ENCODE measurements around the gene HPSE2. TPM values are rescaled to one million over a fixed set of nuclear protein-coding genes. Genes with fewer than 3 reads are reported as not detected.

Gene HPSE2
- total and polyA plus RNA-seq, 2 experiments from 2014 or later = 0.10 to 0.24 TPM

DNA sequence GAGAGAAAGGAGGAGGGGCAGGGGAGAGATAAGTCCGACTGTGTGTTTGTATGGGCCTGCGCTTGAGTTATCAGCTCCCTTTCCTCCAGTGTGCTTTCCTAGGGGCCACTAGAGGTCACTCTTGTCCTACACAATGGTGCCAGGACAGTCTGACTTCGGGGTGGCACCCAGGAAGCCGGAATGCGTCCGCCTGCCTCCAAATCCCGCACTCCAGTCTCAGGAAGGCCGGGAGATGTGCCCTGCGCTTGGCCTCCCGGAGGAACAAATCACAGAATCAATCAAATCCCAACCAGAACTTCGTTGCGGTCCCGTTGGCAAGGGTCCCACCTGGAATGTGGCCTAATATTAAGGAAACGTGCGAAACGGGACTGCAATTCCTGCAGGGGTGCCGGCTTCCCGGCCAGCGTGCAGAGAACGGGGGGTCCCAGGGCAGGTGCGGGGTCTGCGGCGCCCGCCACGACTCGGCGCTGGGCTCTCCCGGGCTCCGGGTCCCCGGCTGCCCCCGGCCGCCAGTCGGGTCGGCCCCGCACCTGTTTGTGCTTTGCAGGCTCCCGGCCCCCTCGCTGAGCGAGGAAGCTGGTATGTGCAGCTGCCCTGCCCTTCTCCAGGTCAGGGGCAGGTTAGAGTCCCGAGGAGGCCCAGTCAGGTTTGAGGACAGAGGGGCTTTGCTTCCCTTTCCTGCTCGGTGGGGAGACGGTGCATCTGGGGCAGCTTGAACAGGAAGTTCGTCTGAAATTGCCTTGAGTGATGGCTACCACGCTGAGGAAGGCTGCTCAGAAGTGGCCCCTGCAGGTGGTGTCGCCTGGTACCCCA lies 767.9 kb downstream of the HPSE2 start:
- peaks cover 9% of the 10 kb centered on the region for H3K27me3 Mint-ChIP-seq (ENCODE audit: insufficient read depth, low read depth, poor library complexity)
- 0 out of 2 replicates have a peak, but pooled peaks cover 5% of the 10 kb centered on the region for H3K4me1 ChIP-seq (ENCODE audit: insufficient read depth)
- TF ChIP-seq, protein P1, sequence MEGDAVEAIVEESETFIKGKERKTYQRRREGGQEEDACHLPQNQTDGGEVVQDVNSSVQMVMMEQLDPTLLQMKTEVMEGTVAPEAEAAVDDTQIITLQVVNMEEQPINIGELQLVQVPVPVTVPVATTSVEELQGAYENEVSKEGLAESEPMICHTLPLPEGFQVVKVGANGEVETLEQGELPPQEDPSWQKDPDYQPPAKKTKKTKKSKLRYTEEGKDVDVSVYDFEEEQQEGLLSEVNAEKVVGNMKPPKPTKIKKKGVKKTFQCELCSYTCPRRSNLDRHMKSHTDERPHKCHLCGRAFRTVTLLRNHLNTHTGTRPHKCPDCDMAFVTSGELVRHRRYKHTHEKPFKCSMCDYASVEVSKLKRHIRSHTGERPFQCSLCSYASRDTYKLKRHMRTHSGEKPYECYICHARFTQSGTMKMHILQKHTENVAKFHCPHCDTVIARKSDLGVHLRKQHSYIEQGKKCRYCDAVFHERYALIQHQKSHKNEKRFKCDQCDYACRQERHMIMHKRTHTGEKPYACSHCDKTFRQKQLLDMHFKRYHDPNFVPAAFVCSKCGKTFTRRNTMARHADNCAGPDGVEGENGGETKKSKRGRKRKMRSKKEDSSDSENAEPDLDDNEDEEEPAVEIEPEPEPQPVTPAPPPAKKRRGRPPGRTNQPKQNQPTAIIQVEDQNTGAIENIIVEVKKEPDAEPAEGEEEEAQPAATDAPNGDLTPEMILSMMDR (conservative IDR thresholded peaks at IDR 0.05; ENCODE audit: low read depth in 2 of 2) = peak; percentile 66 to 95
- TF ChIP-seq, protein P2, sequence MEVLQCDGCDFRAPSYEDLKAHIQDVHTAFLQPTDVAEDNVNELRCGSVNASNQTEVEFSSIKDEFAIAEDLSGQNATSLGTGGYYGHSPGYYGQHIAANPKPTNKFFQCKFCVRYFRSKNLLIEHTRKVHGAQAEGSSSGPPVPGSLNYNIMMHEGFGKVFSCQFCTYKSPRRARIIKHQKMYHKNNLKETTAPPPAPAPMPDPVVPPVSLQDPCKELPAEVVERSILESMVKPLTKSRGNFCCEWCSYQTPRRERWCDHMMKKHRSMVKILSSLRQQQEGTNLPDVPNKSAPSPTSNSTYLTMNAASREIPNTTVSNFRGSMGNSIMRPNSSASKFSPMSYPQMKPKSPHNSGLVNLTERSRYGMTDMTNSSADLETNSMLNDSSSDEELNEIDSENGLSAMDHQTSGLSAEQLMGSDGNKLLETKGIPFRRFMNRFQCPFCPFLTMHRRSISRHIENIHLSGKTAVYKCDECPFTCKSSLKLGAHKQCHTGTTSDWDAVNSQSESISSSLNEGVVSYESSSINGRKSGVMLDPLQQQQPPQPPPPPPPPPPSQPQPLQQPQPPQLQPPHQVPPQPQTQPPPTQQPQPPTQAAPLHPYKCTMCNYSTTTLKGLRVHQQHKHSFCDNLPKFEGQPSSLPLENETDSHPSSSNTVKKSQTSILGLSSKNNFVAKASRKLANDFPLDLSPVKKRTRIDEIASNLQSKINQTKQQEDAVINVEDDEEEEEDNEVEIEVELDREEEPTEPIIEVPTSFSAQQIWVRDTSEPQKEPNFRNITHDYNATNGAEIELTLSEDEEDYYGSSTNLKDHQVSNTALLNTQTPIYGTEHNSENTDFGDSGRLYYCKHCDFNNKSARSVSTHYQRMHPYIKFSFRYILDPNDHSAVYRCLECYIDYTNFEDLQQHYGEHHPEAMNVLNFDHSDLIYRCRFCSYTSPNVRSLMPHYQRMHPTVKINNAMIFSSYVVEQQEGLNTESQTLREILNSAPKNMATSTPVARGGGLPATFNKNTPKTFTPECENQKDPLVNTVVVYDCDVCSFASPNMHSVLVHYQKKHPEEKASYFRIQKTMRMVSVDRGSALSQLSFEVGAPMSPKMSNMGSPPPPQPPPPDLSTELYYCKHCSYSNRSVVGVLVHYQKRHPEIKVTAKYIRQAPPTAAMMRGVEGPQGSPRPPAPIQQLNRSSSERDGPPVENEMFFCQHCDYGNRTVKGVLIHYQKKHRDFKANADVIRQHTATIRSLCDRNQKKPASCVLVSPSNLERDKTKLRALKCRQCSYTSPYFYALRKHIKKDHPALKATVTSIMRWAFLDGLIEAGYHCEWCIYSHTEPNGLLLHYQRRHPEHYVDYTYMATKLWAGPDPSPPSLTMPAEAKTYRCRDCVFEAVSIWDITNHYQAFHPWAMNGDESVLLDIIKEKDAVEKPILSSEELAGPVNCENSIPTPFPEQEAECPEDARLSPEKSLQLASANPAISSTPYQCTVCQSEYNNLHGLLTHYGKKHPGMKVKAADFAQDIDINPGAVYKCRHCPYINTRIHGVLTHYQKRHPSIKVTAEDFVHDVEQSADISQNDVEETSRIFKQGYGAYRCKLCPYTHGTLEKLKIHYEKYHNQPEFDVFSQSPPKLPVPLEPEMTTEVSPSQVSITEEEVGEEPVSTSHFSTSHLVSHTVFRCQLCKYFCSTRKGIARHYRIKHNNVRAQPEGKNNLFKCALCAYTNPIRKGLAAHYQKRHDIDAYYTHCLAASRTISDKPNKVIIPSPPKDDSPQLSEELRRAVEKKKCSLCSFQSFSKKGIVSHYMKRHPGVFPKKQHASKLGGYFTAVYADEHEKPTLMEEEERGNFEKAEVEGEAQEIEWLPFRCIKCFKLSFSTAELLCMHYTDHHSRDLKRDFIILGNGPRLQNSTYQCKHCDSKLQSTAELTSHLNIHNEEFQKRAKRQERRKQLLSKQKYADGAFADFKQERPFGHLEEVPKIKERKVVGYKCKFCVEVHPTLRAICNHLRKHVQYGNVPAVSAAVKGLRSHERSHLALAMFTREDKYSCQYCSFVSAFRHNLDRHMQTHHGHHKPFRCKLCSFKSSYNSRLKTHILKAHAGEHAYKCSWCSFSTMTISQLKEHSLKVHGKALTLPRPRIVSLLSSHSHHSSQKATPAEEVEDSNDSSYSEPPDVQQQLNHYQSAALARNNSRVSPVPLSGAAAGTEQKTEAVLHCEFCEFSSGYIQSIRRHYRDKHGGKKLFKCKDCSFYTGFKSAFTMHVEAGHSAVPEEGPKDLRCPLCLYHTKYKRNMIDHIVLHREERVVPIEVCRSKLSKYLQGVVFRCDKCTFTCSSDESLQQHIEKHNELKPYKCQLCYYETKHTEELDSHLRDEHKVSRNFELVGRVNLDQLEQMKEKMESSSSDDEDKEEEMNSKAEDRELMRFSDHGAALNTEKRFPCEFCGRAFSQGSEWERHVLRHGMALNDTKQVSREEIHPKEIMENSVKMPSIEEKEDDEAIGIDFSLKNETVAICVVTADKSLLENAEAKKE (CRISPR knock-in tag; IDR thresholded peaks at IDR 0.05) = no peak
- TF ChIP-seq STAT1 (IDR thresholded peaks at IDR 0.05; ENCODE audit: unreplicated experiment) (no peak), EZH2phosphoT487 (IDR thresholded peaks at IDR 0.05; ENCODE audit: unreplicated experiment) (no peak)
- H3K9me3 Mint-ChIP-seq = no peaks in the 10 kb centered on the region
- DNase-seq (ENCODE audit: low spot score) = peak; percentile 91
- peak overlapping the region; percentile 82 for H3K4me2 ChIP-seq
- H3K4me1 Mint-ChIP-seq = peaks cover 31% of the 10 kb centered on the region
- peak overlapping the region; percentile 56 for H3K4me3 ChIP-seq
- peak overlapping the region; percentile 90 for H2AFZ ChIP-seq
- H3K79me2 ChIP-seq (replicated peaks; ENCODE audit: insufficient read depth) = no peaks in the 10 kb centered on the region
- no peaks in the 10 kb centered on the region for H3K36me3 ChIP-seq (ENCODE audit: insufficient read depth)
- H3K36me3 Mint-ChIP-seq (ENCODE audit: low read depth) = no peaks in the 10 kb centered on the region
- H3K27ac ChIP-seq (ENCODE audit: low read depth) = no peak overlapping the region
- peak overlapping the region; percentile 70; the same call in 2 of the 3 replicates for H3K4me3 Mint-ChIP-seq
- H3F3A ChIP-seq (replicated peaks; ENCODE audit: low read depth) = no peaks in the 10 kb centered on the region
- H3K27me3 ChIP-seq (ENCODE audit: insufficient read depth) = peaks cover 15% of the 10 kb centered on the region; the same call in 1 of the 2 replicates
- peak; percentile 96 for ATAC-seq
- no peaks in the 10 kb centered on the region for H3K9me2 ChIP-seq (ENCODE audit: insufficient read depth)
- no peaks in the 10 kb centered on the region for H4K20me1 ChIP-seq (replicated peaks; ENCODE audit: insufficient read depth)
- no peak overlapping the region for H3K27ac Mint-ChIP-seq

All from GM23338 (cell line).